H9 (cell line): Measurements from ENCODE around the gene CYP39A1. TPM values are rescaled to one million over a fixed set of nuclear protein-coding genes. Genes with fewer than 3 reads are reported as not detected.

ENCODE experiments used
- DNase-seq: peaks from one replicate; pipeline ENCODE4 v3.0.0-alpha.2; 2017
- H2AFZ ChIP-seq: one replicate; pipeline ENCODE4 v1.6.1; 2013; ENCODE audit warnings: mild to moderate bottlenecking, low read length, control low read depth, moderate library complexity
- H2AK5ac ChIP-seq: 2 replicates; pipeline ENCODE4 v1.6.1; 2013; ENCODE audit warnings: low read length, control low read depth, mixed read lengths; ENCODE audit not compliant: insufficient read length
- H2BK120ac ChIP-seq: one replicate; pipeline ENCODE4 v1.6.1; 2013; ENCODE audit warnings: low read depth, mild to moderate bottlenecking, low read length, control low read depth, inconsistent platforms; ENCODE audit not compliant: poor library complexity, severe bottlenecking
- H2BK12ac ChIP-seq: 2 replicates; pipeline ENCODE4 v1.6.1; 2013; ENCODE audit warnings: low read length, control low read depth, mixed read lengths, low read depth; ENCODE audit not compliant: insufficient read length
- H2BK15ac ChIP-seq: 2 replicates; pipeline ENCODE4 v1.6.1; 2013; ENCODE audit warnings: low read depth, low read length, control low read depth
- H2BK20ac ChIP-seq: one replicate; pipeline ENCODE4 v1.6.1; 2013; ENCODE audit warnings: low read depth, mild to moderate bottlenecking, low read length, control low read depth, inconsistent platforms; ENCODE audit not compliant: poor library complexity, severe bottlenecking
- H2BK5ac ChIP-seq: 2 replicates; pipeline ENCODE4 v1.6.1; 2013; ENCODE audit warnings: low read length, control low read depth, mixed read lengths; ENCODE audit not compliant: insufficient read length
- H3K14ac ChIP-seq: 2 replicates; pipeline ENCODE4 v1.6.1; 2013; ENCODE audit warnings: low read length, control low read depth; ENCODE audit not compliant: insufficient read depth
- H3K18ac ChIP-seq: 2 replicates; pipeline ENCODE4 v1.6.1; 2013; ENCODE audit warnings: low read depth, mild to moderate bottlenecking, mixed read lengths, low read length, control low read depth; ENCODE audit not compliant: insufficient read length
- H3K23ac ChIP-seq: 2 replicates; pipeline ENCODE4 v1.6.1; 2013; ENCODE audit warnings: low read length, control low read depth, mixed read lengths, low read depth; ENCODE audit not compliant: insufficient read length
- H3K23me2 ChIP-seq: 2 replicates; pipeline ENCODE4 v1.6.1; 2013; ENCODE audit warnings: low read depth, mild to moderate bottlenecking, mixed read lengths, low read length, control low read depth; ENCODE audit not compliant: insufficient read length, poor library complexity, severe bottlenecking
- H3K27ac ChIP-seq: 2 replicates; pipeline ENCODE4 v1.5.1; 2013; ENCODE audit warnings: low read length, control low read depth, mixed read lengths, low read depth; ENCODE audit not compliant: insufficient read length
- H3K27me3 ChIP-seq: 2 replicates; pipeline ENCODE4 v1.6.1; 2013; ENCODE audit warnings: low read length, control low read depth, inconsistent platforms; ENCODE audit not compliant: insufficient read depth
- H3K4ac ChIP-seq: 2 replicates; pipeline ENCODE4 v1.6.1; 2013; ENCODE audit warnings: low read depth, mild to moderate bottlenecking, control low read depth, inconsistent platforms, low read length, moderate library complexity
- H3K4me1 ChIP-seq: 2 replicates; pipeline ENCODE4 v1.6.1; 2013; ENCODE audit warnings: low read length, control low read depth, inconsistent platforms; ENCODE audit not compliant: insufficient read depth
- H3K4me2 ChIP-seq: 2 replicates; pipeline ENCODE4 v1.6.1; 2013; ENCODE audit warnings: low read length, control low read depth, mixed read lengths; ENCODE audit not compliant: insufficient read length, insufficient read depth
- H3K56ac ChIP-seq: 2 replicates; pipeline ENCODE4 v1.6.1; 2013; ENCODE audit warnings: low read depth, mild to moderate bottlenecking, mixed read lengths, low read length, control low read depth; ENCODE audit not compliant: insufficient read length
- H3K79me1 ChIP-seq: 2 replicates; pipeline ENCODE4 v1.6.1; 2013; ENCODE audit warnings: low read depth, mild to moderate bottlenecking, moderate library complexity, low read length, control low read depth, inconsistent platforms; ENCODE audit not compliant: insufficient read depth, poor library complexity, severe bottlenecking
- H3K79me2 ChIP-seq: 2 replicates; pipeline ENCODE4 v1.6.1; 2013; ENCODE audit warnings: low read length, control low read depth, inconsistent platforms; ENCODE audit not compliant: insufficient read depth
- H3K9ac ChIP-seq: 2 replicates; pipeline ENCODE4 v1.6.1; 2013; ENCODE audit warnings: low read length, control low read depth, mixed read lengths; ENCODE audit not compliant: insufficient read length; ENCODE audit errors: extremely low read depth
- H3K9me3 ChIP-seq: one replicate; pipeline ENCODE4 v1.6.1; 2013; ENCODE audit warnings: low read depth, low read length, inconsistent platforms; ENCODE audit not compliant: control insufficient read depth
- H3T11ph ChIP-seq: one replicate; pipeline ENCODE4 v1.6.1; 2013; ENCODE audit warnings: mild to moderate bottlenecking, low read length, control low read depth, inconsistent platforms
- H4K20me1 ChIP-seq: one replicate; pipeline ENCODE4 v1.6.1; 2013; ENCODE audit not compliant: control insufficient read depth, insufficient read length, insufficient read depth
- H4K5ac ChIP-seq: 2 replicates; pipeline ENCODE4 v1.6.1; 2013; ENCODE audit warnings: low read depth, mild to moderate bottlenecking, mixed read lengths, low read length, control low read depth; ENCODE audit not compliant: insufficient read length
- H4K8ac ChIP-seq: replicated peaks from 2 replicates; pipeline ENCODE4 v1.6.1; 2013; ENCODE audit warnings: low read length, control low read depth, mixed read lengths, low read depth; ENCODE audit not compliant: insufficient read length
- H4K91ac ChIP-seq: 2 replicates; pipeline ENCODE4 v1.6.1; 2013; ENCODE audit warnings: low read depth, mild to moderate bottlenecking, moderate library complexity, mixed read lengths, low read length, control low read depth; ENCODE audit not compliant: insufficient read length
- H3K27ac Mint-ChIP-seq, 3 experiments: 2 replicates in 2 of 3; 3 replicates in 1 of 3; pipeline ENCODE4 v1.8.0; 2020 to 2021; ENCODE audit warnings: mixed read lengths in 3 of 3, mild to moderate bottlenecking in 1 of 3, moderate library complexity in 1 of 3
- H3K27me3 Mint-ChIP-seq: 2 replicates; pipeline ENCODE4 v1.8.0; 2021; ENCODE audit warnings: low read depth, mild to moderate bottlenecking, moderate library complexity, mixed read lengths
- H3K36me3 Mint-ChIP-seq, 3 experiments: 2 replicates in 2 of 3; 3 replicates in 1 of 3; pipeline ENCODE4 v1.8.0; 2020 to 2021; ENCODE audit warnings: low read depth in 3 of 3, mixed read lengths in 3 of 3; ENCODE audit not compliant: insufficient read depth in 1 of 3
- H3K4me1 Mint-ChIP-seq, 2 experiments: 2 replicates each; pipeline ENCODE4 v1.8.0; 2020; ENCODE audit warnings: mixed read lengths in 2 of 2
- H3K4me3 Mint-ChIP-seq, 2 experiments: 2 replicates in 1 of 2; 3 replicates in 1 of 2; pipeline ENCODE4 v1.8.0; 2020 to 2021; ENCODE audit warnings: mild to moderate bottlenecking in 2 of 2, mixed read lengths in 2 of 2, moderate library complexity in 1 of 2
- H3K9me3 Mint-ChIP-seq, 2 experiments: 2 replicates in 1 of 2; 3 replicates in 1 of 2; pipeline ENCODE4 v1.8.0; 2020; ENCODE audit warnings: mild to moderate bottlenecking in 2 of 2, mixed read lengths in 2 of 2, moderate library complexity in 1 of 2
- CTCF ChIP-seq: fragments of 200-600 bp; sonication (generic); conservative IDR thresholded peaks from 3 replicates; pipeline ENCODE4 v1.8.0; 2021; ENCODE audit warnings: antibody characterized with exemption, mild to moderate bottlenecking
- WGBS: extraction: QIAGEN DNeasy Blood & Tissue Kit; methylation state at CpG from one replicate; pipeline ENCODE4 v1.1.7; 2013; ENCODE audit warnings: missing lambda C conversion rate, low lambda C conversion rate, mixed read lengths; ENCODE audit not compliant: insufficient read length; ENCODE audit errors: extremely low coverage; 5-methylcytosine and 5-hydroxymethylcytosine counted together
- total RNA-seq: library from RNA; stranded (reverse); gene quantifications from 2 replicates; pipeline ENCODE4 v1.2.1, GENCODE V29; 2021

Gene CYP39A1
- total RNA-seq, 1 experiment from 2014 or later = 0.50 TPM

GRCh38 chr6:46687619-46688097, 35.0 kb upstream of the CYP39A1 start, which contains the start of gene TDRD6:
TDRD6 (plus strand) TSS chr6:46687885; CDS start chr6:46688129, 244 bp downstream.
- Histone ChIP-seq H3K79me2 (no peaks in the 10 kb centered on the region), H3K9me3 (no peaks in the 10 kb centered on the region), H3K79me1 (no peaks in the 10 kb centered on the region), H3K23ac (no peak within 1 kb of the TSS), H2BK12ac (no peak within 1 kb of the TSS), H4K5ac (no peak within 1 kb of the TSS), H3K9ac (no peak within 1 kb of the TSS), H3K4ac (no peak within 1 kb of the TSS), H3K18ac (no peak within 1 kb of the TSS), H3T11ph (no peak within 1 kb of the TSS), H3K23me2 (no peaks in the 10 kb centered on the region), H2BK5ac (no peak within 1 kb of the TSS), H2BK20ac (no peak within 1 kb of the TSS), H2AK5ac (no peak within 1 kb of the TSS), H2AFZ (no peak within 1 kb of the TSS), H3K27me3 (no peaks in the 10 kb centered on the region), H3K4me1 (no peaks in the 10 kb centered on the region), H4K8ac (no peak within 1 kb of the TSS), H3K14ac (peak within 1 kb of the TSS; percentile 51; the same call in 1 of the 2 replicates), H3K56ac (no peak within 1 kb of the TSS), H4K91ac (no peak within 1 kb of the TSS), H2BK120ac (no peak within 1 kb of the TSS), H3K27ac (no peak within 1 kb of the TSS), H2BK15ac (no peak within 1 kb of the TSS), H3K4me2 (no peak within 1 kb of the TSS), H4K20me1 (no peaks in the 10 kb centered on the region)
- Mint-ChIP-seq H3K27me3 (peaks cover 2% of the 10 kb centered on the region; the same call in 1 of the 2 replicates), H3K4me3 (no peak within 1 kb of the TSS), H3K27ac (no peak within 1 kb of the TSS), H3K4me1 (no peaks in the 10 kb centered on the region), H3K36me3 (no peaks in the 10 kb centered on the region), H3K9me3 (no peaks in the 10 kb centered on the region)
- TF ChIP-seq CTCF = no peak
- peak; percentile 34 for DNase-seq
- WGBS = no CpG with 5 or more reads among the region's 41 CpGs
